ENCODE results near the gene PHOSPHO1.

Gene PHOSPHO1

DNA sequence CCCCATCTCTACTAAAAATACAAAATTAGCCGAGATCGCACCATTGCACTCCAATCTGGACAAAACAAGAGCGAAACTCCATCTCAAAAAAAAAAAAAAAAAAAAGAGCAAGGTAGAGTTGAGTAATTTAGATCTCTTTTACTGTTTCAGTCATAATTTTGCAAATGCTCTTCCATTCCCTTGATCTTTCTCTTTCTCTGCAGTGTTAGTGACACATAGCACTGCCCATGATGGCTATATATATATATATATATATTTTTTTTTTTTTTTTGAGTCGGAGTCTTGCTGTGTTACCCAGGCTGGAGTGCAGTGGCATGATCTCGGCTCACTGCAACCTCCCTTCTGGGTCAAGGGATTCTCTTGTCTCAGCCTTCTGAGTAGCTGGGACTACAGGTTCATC, 12.2 kb upstream of the PHOSPHO1 start:
- DNase-seq (ENCODE audit: low spot score) = no peak

DNA sequence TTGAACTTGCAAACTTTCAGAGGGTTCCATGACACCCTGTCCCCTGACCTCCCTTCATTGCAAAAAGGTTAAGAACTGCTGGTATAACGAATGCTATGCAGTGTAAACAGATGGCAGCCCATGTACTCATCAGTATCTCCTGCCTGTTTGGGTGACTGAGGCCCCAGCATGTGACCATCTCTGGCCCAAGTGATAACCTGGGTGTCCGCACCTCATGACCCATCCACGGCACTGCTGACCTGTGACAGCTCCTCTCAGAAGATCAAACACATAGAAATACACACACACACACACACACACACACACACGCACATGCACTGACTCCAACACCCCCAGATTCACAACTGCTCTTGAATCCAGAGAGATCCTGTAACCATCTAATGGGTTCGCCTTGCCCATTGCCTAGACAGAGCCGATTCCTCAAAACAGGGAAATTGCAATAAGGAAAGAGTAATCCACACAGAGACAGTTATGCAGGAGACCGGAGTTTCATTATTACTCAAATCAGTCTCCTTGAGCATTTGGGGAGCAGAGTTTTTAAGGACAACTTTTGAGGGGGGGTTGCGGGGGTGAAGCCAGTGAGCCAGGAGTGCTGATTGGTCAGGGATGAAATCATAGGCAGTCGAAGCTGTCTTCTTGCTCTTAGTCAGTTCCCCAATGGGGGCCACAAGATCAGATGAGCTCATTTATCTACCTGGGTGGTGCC, 11.3 kb upstream of the PHOSPHO1 start:
- no peak for DNase-seq (ENCODE audit: low spot score)

DNA sequence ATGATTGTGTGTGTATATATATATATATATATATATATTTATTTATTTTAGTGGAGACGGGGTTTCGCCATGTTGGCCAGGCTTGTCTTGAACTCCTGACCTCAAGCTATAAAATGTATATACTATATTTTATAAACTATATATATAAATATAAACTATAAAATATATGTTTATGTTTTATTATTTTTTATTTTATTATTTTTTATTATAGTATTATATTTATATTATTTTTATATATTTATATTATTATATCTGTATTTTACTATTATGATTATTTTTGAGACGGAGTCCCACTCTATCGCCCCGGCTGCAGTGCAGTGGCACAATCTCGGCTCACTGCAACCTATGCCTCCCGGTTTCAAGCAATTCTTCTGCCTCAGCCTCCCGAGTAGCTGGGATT, 10.5 kb upstream of the PHOSPHO1 start:
- DNase-seq (ENCODE audit: low spot score) = no peak

DNA sequence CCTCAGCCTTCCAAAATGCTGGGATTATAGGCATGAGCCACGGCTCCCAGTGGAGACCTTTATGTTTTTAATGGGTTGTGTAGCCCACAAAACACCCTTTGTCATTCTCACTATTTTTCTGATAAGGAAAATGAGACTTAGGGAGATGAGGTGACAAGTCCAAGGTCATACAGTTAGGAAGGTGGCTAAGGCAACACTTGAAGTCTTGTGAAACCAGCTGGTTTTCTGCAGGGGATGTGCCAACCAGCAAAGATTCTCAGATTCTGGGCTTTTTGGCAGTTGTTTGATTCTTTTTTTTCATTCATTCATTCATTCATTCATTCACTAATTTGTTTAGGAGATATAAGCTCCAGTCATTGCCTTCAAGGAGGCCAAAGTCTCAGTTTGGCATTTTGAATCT, 10.0 kb upstream of the PHOSPHO1 start:
- DNase-seq (ENCODE audit: low spot score) = no peak

DNA sequence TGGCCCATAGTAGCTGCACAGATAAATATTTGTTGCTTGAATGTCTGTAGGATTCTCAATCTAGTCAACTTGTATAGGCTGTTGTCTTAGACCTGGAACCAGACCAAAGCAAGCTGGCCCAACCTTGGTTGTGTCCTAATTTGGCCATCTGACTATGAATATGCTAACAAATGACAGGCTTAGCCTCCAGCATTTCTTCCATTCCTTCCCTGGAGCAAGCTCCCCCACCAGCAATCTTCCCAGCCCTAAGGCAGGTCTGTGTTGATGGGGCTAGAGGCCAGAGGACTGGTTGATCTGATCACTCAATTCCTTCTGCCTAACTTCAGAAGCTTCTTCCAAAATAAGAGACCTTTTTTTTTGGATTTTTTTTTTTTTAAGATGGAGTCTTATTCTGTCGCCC, 9.4 kb upstream of the PHOSPHO1 start:
- no peak for DNase-seq (ENCODE audit: low spot score)

DNA sequence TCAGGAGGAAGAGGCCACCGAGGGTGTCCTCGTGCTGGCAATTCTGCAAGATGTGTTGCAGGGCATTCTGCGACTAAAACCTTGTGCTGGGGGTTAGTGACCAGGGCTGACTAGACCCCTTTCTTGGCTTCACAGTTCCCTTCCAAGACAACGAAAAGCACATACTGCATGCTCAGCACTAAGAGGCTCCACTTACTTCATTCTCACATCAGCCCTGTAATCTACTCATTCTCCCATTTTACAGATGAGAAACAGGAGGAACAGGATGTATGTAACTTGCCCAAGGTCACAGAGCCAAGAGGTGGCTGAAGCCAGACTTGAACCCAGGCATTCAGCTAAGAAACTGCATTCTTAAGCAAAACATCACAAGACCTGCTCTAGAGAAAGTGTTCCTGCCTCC, 5.3 kb upstream of the PHOSPHO1 start:
- DNase-seq (ENCODE audit: low spot score) = no peak

DNA sequence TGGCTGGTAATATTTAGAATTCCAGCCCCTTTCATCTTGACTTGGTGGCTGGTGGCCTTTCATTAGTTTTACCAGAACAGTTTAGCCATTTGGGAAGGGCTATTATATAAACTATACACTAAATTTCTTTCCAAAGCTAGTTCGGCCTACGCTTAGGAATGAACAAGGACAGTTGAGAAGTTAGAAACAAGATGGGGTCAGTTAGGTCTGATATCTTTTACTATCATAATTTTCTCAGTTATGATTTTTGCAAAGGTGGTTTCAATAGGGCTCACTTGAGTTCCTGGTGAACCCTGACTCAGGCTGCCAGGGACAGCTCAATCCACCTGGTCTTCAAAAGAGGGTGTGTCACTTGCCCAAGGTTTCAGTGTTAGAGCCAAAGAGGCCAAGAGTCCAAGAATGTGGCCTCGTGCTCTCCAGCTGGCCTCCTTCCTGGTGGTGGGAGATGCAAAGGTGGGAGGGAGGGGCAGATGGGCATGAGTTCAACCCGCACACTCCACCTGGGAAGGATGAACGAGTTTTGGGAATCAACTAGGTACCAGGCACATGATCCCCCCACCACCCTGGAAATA, 4.0 kb upstream of the PHOSPHO1 start:
- DNase-seq (ENCODE audit: low spot score) = no peak

DNA sequence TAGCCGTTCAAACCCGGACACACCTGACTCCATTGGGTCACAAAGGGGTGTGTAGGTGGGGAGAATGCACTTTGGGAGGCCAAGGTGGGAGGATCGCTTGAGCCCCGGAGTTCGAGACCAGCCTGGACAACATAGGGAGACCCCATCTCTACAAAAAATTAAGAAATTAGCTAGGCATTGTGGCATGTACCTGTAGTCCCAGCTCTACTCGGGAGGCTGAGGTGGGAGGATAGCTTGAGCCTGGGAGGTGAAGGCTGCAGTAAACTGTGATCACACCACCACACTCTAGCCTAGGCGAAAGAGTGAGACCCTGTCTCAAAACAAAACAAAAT, 942 bp upstream of the PHOSPHO1 start:
- DNase-seq (ENCODE audit: low spot score) = no peak

DNA sequence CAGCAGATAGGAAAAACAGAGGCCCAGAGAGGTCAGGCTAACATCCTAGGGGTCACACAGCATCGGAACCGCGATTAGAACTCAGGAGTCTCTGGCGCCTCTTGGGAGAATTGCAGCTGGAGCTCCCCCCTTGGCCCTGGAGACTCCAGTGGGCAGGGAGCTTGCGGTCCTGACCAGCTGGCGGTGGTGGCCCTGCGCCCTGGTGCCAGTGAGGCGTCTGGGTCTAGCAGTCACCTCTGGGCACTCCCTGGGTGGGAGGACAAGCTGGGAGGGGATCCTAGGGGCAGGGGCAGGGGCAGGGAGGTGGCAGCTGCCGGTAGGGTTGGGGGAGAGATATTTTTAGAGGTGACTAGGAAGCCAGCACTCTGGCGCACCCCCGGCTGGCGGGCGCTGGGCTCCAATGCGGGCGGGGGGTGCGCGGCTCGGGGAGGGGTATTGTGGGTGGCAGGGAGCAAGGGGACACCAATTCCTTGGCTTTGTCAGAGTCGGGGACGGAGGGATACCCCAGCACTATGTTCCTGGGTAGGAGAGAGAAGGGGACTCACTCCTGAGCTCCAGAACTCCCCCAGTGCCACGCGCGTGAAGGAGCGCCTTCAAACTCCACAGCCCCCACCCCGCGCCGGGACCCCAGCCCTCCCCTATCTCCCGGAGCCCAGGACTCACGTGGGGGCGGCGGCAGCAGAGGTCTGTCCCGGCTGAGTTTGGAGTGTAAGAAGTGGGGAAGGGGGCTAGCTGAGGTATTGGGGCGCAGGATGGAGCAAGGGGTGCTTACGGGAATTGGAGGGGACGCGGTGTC, 584 bp downstream of the PHOSPHO1 start:
- DNase-seq (ENCODE audit: low spot score) = no peak

DNA sequence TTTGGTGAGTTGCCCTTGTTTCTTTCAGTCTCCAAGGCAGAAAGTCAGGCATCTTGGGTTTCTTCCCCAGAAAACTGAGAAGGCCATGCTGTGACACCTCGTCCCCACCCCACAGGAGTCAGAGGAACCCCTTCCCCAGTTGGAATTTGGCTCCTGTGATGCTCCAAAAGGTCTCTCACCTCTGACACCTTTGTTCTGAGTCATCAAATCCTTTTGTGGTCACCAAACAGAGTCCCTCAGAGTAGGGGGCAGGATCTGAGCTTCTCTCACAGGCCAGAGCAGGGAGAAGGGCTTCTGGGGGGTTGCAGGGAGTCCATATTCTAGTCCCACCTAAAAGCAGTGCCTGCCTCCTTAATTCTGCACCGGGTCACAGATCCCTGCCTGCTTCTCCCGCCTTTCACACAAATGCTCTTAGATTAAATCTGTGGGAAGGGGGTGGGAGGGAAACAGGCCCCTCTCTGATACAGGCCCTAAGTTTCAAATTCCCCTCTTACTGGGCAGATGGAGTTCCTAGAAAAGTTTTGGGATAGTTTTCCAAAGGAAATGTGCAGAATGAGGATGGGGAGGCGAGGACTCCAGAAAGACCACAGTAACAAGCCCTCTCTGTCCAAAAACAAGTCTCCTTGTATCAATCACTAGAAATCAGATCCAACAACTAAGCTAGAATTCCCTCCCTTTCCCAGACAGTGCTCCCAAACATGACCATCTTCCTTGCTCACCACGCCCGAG, 1.3 kb downstream of the PHOSPHO1 start:
- DNase-seq (ENCODE audit: low spot score) = no peak

DNA sequence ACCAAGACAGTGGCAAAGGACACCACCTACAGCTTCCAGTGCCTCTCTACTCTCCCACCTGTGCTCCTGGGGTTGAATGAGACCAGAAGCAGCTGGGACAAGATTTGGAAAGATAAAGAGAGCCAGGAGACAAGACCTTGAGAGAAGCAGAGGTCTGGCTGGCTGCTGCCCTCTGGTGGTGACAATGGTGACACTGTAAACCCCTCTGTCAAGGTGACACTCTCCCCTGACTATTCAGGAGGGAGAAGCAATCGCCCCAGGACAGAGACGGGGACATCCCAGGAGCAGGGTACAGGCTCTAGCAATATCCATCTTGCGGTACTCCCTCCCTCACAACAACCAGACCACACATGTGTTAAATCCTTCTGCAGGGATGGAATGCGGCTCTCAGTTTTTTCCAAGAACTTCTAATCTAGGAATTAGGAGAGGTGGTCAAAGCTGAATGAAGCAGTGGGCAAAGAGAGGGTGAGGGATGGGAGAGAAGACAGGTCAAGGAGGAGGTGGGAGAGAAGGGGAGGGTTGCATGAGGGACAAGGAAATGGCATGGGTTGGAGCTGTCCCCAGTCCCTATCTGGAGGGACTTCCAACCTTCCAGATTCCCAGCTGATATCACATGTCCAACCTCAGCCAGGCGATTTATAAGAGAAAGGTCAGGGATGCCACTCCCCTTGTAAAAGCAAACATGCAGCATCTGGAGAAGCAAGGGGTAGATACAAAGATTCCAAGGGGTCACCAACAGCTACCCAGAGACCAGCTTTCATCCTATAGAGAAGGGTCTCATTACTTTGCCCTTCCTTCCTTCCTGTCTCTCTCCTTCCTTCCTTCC, 2.9 kb downstream of the PHOSPHO1 start:
- DNase-seq (ENCODE audit: low spot score) = peak; percentile 80

DNA sequence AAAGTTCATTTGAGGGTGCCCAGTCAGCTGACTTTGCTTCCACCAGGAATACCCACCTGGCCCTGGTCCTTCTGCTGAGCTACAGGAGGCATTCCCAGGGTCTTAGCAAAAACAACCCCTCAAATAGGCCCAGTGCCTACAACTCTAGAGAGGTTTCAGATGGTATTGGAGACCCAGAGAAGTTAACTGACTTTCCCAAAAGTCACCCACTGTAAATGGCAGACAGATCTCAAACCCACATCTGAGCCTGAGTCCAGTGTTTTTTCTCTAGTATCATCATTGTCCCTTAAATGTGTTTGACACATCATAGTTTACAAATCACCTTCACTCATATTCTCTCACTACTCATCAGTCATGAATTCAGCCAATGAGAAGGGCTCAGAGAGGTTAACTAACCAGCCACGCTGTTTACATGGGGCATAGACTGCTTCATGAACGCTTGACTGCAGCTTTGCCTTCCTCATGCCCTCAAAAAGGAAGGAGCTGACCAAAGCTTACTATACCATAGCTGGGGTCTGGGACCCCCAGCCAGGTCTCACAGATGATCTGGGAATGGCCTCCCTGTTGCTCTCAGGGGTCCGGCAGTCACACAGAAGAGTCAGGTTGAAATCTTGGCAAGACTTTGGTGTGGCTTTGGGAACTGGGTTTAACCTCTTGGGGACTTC, 3.7 kb downstream of the PHOSPHO1 start:
- no peak for DNase-seq (ENCODE audit: low spot score)

DNA sequence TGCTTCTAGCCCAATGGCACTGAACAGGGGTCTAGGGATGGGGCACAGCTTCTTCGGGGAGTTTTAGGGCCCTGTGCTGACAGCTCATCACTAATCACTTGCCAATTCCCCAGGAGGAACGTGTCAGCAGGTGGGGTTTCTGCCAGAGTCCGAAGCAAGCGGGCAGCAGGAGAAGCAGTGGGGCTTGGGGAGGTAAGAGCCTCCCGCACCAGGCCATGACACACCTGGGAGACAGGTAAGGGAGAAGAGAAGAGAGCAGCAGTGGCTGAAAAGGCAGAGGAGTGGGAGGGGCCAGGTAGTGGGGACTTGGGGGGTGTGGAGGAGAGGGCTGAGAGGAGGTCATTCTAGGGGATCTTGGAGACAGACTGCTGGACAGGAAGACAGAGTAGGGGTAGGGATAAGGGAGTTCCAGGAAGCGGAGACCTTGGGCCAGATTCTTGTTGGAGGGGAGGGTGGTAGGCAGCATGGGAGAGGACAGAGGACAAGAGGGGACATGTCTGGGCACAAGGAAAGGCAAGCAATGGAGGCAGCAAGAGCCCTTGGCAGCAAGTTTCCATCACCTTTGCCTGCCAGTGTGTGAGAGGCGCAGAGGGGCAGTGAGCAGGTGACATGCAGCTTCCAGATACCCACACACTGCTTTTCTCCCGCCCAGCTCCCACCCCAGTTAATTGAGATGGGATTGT, 4.9 kb downstream of the PHOSPHO1 start:
- no peak for DNase-seq (ENCODE audit: low spot score)

DNA sequence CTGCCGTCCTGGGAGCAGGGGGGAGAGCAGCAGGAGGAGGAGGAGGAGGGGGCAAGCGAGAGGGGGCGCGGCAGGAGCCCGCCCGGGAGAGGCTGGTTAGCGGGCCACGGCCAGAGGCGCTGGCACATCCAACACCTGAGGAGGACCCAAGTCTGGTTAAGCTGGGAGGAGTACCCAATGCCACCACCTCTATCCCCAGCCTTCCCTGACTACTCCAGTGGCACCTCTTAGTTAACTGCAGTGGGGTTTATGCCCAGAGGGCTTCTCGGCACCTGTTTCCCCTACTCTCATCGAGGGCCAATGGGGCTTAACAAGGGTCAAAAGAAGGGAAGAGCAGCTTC, 5.6 kb downstream of the PHOSPHO1 start:
- no peak for DNase-seq (ENCODE audit: low spot score)

DNA sequence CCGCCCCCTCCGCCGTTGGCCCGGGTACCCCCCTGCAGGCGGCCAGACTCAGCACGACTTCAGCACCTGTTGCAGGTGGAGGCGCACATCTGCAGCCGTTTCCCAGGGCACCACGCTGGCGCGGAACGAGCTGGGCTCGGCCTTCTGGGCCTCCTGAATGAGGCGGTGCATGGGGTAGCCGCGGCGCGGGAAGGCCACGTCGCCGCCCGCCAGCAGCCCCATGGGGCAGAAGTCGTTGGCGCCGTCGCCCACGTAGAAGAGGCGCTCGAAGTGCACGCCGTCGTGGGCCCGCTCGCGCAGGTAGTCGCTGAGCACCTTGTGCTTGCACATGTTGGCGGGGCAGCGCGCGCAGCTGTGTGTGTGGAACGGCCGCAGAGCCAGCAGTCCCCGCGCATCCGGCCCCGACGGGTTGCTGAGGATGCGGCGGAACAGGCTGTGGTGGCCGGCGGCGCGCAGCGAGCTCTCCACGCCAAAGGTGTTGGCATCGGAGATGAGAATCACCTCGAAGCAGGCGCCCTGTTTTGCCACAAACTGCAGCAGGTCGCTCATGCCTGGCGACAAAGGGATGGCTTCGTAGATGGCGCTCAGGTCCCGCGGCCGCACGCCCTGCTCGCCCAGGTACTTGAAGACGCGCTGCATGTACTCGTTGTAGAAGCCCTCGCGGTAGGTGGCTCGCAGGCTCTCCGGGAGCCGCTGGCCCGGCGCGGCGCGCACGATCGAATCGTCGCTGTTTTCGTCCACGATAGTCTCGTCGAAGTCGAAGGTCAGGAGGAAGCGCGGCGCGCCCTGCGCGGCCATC, 6.2 kb downstream of the PHOSPHO1 start:
- peak; percentile 42 for DNase-seq (ENCODE audit: low spot score)

DNA sequence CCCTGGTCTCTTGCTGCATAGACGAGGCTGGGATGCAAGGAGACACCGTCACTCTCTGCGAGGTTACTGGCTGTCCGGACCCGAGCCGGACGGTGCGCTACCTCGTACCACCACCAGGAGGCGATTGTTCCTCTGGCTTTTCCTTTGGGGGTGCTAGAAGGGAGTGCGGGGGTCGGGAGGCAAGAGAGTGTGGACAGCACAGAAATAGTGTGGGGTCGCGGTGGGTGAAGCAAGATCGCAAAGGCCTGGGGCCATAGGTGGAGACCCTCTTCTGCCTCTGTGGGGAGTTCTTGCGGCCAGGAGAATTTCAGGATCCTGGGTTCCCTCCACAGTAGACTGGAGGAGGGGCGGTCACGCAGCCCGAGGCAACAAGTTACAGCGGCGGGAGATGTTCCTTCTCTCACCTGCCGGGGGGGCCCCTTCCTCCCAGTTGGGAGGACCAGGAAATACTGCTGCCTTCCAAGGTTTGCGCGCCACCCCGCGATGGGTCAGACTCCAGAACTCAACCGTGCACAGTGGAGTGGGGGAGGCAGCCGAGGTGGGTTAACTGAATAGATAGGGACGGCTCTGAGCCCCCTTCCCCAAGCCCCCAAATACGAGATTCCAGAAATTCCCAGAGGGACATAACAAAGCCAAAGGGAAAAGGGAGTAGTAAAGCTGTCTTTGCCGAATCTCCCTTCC, 6.9 kb downstream of the PHOSPHO1 start:
- peak; percentile 68 for DNase-seq (ENCODE audit: low spot score)

DNA sequence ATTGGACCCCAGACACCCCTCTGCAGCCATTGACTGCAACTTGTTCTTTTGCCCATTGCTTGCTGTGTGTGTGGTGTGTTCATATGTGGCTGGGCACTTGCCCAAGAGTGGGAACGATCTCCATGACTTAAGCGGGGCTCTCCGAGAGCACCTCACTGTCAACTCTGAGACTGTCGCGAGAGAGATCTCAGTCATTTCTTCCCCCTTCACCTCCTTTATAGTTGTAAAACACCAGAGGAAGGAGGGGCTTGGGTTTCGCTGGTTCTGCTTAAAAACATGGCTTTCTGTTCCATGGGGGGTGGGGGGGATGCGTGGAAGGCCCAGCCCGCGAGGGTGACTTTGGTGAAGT, 7.4 kb downstream of the PHOSPHO1 start:
- no peak for DNase-seq (ENCODE audit: low spot score)

DNA sequence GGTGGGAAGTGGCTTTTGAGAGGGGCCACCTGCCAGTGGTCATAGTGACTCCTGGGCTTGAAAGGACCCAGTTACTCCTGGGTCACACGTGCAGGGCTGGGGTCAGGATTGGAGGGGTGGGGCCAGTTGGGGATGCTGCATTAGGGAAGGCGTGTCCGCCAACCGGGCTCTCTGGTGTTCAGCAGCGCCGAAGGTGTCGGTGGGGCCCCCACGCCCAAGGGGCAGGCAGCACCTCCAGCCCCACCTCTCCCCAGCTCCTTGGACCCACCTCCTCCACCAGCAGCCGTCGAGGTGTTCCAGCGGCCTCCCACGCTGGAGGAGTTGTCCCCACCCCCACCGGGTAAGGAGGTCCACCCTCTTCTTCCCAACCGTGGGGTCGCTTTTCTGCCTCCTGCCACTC, 10.6 kb downstream of the PHOSPHO1 start:
- no peak for DNase-seq (ENCODE audit: low spot score)
